NT2/D1 (cell line): ENCODE data around the gene PHF3.

Experiments
- DNase-seq: peaks from one replicate; pipeline ENCODE4 v3.0.0-alpha.2; 2011; ENCODE audit warnings: low read depth, low spot score
- H3K27me3 ChIP-seq: 2 replicates; pipeline ENCODE4 v1.6.0; 2011; ENCODE audit warnings: mild to moderate bottlenecking; ENCODE audit not compliant: insufficient read length, insufficient read depth
- H3K36me3 ChIP-seq: 2 replicates; pipeline ENCODE4 v1.6.1; 2011; ENCODE audit warnings: mild to moderate bottlenecking, low read length, mixed read lengths; ENCODE audit not compliant: insufficient read depth, insufficient read length
- H3K4me1 ChIP-seq: 2 replicates; pipeline ENCODE4 v1.5.1; 2011; ENCODE audit not compliant: insufficient read depth, insufficient read length
- H3K4me3 ChIP-seq: 2 replicates; pipeline ENCODE4 v1.5.1; 2011; ENCODE audit warnings: low read depth; ENCODE audit not compliant: insufficient read length
- H3K9ac ChIP-seq: 2 replicates; pipeline ENCODE4 v1.6.0; 2011; ENCODE audit warnings: low read depth; ENCODE audit not compliant: insufficient read length
- H3K9me3 ChIP-seq: 2 replicates; pipeline ENCODE4 v1.5.1; 2011; ENCODE audit warnings: mild to moderate bottlenecking, low read length; ENCODE audit not compliant: insufficient read depth
- SUZ12 ChIP-seq: IDR thresholded peaks from 2 replicates; pipeline ENCODE4 v1.6.1; 2011; ENCODE audit not compliant: insufficient read length, insufficient read depth; ENCODE audit errors: extremely low read depth
- YY1 ChIP-seq: IDR thresholded peaks from 2 replicates; pipeline ENCODE4 v1.6.1; 2011; ENCODE audit not compliant: insufficient read length, insufficient read depth
- ZNF274 ChIP-seq: IDR thresholded peaks from 2 replicates; pipeline ENCODE4 v1.6.1; 2011; ENCODE audit warnings: mild to moderate bottlenecking, low read depth, low read length

PHF3 gene

GRCh38 chr6:63599243-63599642, 36.4 kb upstream of the PHF3 start:
- DNase-seq = no peak
- no peaks in the 10 kb centered on the region for H3K4me1 ChIP-seq
- TF ChIP-seq YY1 (no peak), ZNF274 (no peak), SUZ12 (no peak)
- H3K27me3 ChIP-seq = no peaks in the 10 kb centered on the region
- no peak overlapping the region for H3K9ac ChIP-seq
- no peaks in the 10 kb centered on the region for H3K36me3 ChIP-seq
- H3K9me3 ChIP-seq = no peaks in the 10 kb centered on the region
- H3K4me3 ChIP-seq = no peak overlapping the region

- Histone ChIP-seq H3K36me3 (no peaks in the 10 kb centered on the region), H3K4me3 (no peak overlapping the region), H3K27me3 (no peaks in the 10 kb centered on the region), H3K9me3 (no peaks in the 10 kb centered on the region), H3K9ac (no peak overlapping the region), H3K4me1 (no peaks in the 10 kb centered on the region)
- TF ChIP-seq SUZ12 = no peak
- TF ChIP-seq YY1 = no peak
- TF ChIP-seq ZNF274 = no peak
- no peak for DNase-seq
Measured at GRCh38 chr6:63600136-63600535, 35.5 kb upstream of the PHF3 start.

- no peaks in the 10 kb centered on the region for H3K9me3 ChIP-seq
- TF ChIP-seq SUZ12 = no peak
- TF ChIP-seq YY1 = no peak
- TF ChIP-seq ZNF274 = no peak
- H3K4me3 ChIP-seq = no peak overlapping the region
Measured at GRCh38 chr6:63609231-63609630, 26.4 kb upstream of the PHF3 start.

GRCh38 chr6:63610944-63611343, 24.7 kb upstream of the PHF3 start:
- DNase-seq = no peak
- H3K4me1 ChIP-seq = no peaks in the 10 kb centered on the region
- H3K36me3 ChIP-seq = no peaks in the 10 kb centered on the region
- H3K9ac ChIP-seq = no peak overlapping the region
- H3K4me3 ChIP-seq = no peak overlapping the region
- no peaks in the 10 kb centered on the region for H3K9me3 ChIP-seq
- no peaks in the 10 kb centered on the region for H3K27me3 ChIP-seq
- no peak for TF ChIP-seq SUZ12
- TF ChIP-seq YY1 = no peak
- no peak for TF ChIP-seq ZNF274

More at GRCh38 chr6:63609231-63609630, 26.4 kb upstream of the PHF3 start:
- Histone ChIP-seq H3K27me3 (no peaks in the 10 kb centered on the region), H3K4me1 (no peaks in the 10 kb centered on the region), H3K9ac (no peak overlapping the region), H3K36me3 (no peaks in the 10 kb centered on the region)
- DNase-seq = no peak

GRCh38 chr6:63611560-63611959, 24.0 kb upstream of the PHF3 start:
- H3K9me3 ChIP-seq = no peaks in the 10 kb centered on the region

GRCh38 chr6:63615590-63615989, 20.0 kb upstream of the PHF3 start:
- Histone ChIP-seq H3K9ac (no peak overlapping the region), H3K9me3 (no peaks in the 10 kb centered on the region), H3K4me1 (no peaks in the 10 kb centered on the region), H3K36me3 (no peaks in the 10 kb centered on the region), H3K4me3 (no peak overlapping the region), H3K27me3 (no peaks in the 10 kb centered on the region)
- no peak for DNase-seq
- no peak for TF ChIP-seq SUZ12
- no peak for TF ChIP-seq ZNF274
- no peak for TF ChIP-seq YY1

More at GRCh38 chr6:63611560-63611959, 24.0 kb upstream of the PHF3 start:
- Histone ChIP-seq H3K4me3 (no peak overlapping the region), H3K9ac (no peak overlapping the region), H3K36me3 (no peaks in the 10 kb centered on the region), H3K4me1 (no peaks in the 10 kb centered on the region), H3K27me3 (no peaks in the 10 kb centered on the region)
- TF ChIP-seq ZNF274 = no peak
- DNase-seq = no peak

GRCh38 chr6:63624091-63624490, 11.5 kb upstream of the PHF3 start:
- Histone ChIP-seq H3K36me3 (no peaks in the 10 kb centered on the region), H3K27me3 (no peaks in the 10 kb centered on the region), H3K9me3 (no peaks in the 10 kb centered on the region)

GRCh38 chr6:63630466-63630865, 5.1 kb upstream of the PHF3 start:
- no peaks in the 10 kb centered on the region for H3K4me1 ChIP-seq
- no peaks in the 10 kb centered on the region for H3K9me3 ChIP-seq
- H3K36me3 ChIP-seq = no peaks in the 10 kb centered on the region
- TF ChIP-seq YY1 (no peak), ZNF274 (no peak), SUZ12 (no peak)
- no peak overlapping the region for H3K9ac ChIP-seq
- H3K4me3 ChIP-seq = no peak overlapping the region
- no peak for DNase-seq
- no peaks in the 10 kb centered on the region for H3K27me3 ChIP-seq

More at GRCh38 chr6:63624091-63624490, 11.5 kb upstream of the PHF3 start:
- TF ChIP-seq SUZ12 = no peak
- TF ChIP-seq ZNF274 = no peak
- TF ChIP-seq YY1 = no peak
- no peak for DNase-seq
- no peak overlapping the region for H3K4me3 ChIP-seq
- no peaks in the 10 kb centered on the region for H3K4me1 ChIP-seq
- no peak overlapping the region for H3K9ac ChIP-seq
